Measurements from ENCODE around the gene SSC5D.
"Not testable (repeated sequence)": the region's sequence is repeated elsewhere in the genome, so short reads cannot be mapped to it uniquely, and the experiment has no call there.

The SSC5D gene

GRCh38 chr19:55508120-55508519, 19.9 kb downstream of the SSC5D start:
- DNase-seq = no peak

DNA sequence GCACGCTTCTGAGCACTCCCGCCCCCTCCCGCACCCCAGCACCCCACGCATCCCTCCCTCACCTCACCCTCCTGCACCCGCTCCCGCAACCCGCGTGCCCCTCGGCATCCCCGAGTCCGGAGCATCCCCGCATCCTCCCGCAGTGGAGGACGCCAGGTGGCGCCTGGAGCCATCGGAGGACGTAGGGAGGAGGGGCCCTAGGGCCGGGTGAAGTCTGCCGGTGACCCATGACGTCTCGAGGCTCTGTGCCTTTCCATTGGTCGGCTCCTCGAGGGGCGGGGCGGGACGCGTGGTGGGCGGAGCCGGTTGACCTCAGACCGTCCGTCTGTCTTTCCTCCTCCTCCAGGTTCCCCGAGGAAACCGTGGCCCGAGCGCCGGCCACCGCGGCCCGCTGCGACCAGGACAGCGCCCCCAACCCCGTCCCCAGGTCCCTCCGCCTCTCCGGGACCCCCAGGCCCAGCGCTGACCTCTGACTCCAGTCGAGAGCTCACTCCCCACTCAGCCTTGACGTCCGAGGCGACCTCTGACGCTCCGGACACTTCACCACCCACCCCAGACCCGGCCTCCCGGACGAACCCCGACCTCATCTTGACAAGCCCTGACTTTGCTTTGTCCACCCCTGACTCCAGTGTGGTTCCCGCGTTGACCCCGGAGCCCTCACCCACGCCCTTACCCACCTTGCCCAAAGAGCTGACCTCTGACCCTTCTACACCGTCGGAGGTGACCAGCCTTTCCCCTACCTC, 28.8 kb downstream of the SSC5D start:
- DNase-seq = peak; percentile 88 to 92

DNA sequence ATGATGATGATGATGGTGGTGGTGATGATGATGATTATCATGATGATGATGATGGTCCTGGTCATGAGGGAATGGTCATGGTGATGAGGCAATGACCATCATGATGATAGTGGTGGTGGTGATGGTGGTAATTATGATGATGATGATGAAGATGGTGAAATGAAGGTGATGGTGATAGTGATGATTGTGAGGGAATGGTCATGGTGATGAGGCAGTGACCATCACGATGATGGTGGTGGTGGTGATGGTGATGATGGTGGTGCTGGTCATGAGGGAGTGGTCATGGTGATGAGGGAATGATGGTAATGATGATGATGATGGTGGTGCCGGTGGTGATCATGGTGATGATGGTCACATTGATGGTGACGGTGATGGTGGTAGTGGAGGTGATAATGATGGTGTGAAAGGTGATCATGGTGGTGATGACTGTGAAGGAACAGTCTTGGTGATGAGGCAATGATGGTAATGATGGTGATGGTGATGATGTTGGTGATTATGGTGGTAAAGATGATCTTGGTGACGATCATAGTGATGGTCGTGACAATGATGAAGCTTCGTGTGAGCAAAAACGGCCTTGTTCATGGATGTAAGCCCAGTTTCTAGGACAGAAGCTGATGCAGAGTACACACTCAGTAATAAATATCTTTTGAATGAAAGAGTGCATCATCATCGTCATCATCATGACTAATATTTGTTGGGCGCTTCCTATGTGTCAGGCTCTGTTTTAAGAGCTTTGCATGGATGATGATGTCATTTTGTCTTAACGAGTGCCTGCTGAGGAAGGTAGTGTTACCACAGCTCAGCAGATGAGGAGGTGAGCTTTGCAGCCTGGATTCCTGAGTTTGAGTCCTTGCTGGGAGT, 31.4 kb downstream of the SSC5D start:
- DNase-seq = no peak

DNA sequence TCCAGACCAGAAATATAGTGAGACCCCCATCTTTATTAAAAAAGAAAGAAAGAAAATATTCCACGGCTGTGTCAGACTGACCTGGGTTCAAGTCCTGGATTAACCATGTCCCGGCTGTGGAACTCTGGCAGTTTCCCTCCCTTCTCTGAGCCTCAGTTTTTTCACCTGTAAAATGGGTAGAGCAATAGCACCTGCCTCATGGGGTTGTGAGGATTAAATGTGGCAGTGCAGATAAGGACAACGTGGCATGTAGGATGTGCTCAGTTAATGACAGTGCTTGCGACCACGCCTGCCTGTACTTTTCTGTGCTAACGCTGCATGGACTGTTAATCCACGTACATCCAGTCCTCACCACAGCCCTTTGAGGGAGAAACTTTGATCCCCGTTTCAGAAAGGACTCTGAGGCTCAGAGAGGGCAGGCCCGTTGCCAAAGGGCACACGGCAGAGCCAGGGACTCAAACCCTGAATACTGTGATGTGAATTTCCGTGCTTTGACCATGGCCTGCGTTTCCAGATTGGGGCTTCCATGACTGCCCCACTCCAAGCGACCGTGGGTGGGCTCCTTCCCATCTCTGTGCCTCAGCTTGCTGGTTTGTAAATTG, 32.6 kb downstream of the SSC5D start:
- no peak for DNase-seq

GRCh38 chr19:55525289-55526101, 37.3 kb downstream of the SSC5D start:
- no peak for DNase-seq

GRCh38 chr19:55526216-55527196, 38.3 kb downstream of the SSC5D start:
- no peak for DNase-seq

DNA sequence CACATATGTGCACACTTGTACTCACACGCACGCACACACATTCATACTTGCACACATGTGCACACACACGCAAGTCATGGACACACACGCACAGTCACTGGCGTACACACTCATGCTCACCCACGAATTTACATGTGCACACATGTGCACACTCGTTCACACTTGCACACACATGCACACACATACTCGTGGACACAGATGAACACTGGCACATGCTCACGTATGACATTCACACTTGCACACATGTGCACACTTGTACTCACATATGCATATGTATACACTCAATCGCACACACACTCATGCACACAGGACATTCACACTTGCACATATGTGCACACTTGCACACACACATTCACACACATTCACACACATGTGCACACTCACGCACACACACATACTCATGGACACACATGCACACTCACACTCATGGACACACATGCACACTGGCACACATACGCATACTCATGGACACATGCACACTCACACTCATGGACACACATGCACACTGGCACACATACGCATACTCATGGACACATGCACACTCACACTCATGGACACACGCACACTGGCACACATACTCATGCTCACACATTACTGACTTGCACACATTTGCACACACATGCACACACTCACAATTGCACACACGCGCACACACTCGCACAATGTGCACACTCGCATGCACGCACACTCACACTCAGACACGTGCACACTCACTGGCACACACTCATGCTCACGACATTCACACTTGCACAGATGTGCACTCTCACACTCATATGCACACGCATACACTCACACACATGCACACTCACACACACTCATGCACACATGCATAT, 39.2 kb downstream of the SSC5D start:
- no peak for DNase-seq

GRCh38 chr19:55528030-55528803, 40.0 kb downstream of the SSC5D start:
- no peak for DNase-seq

DNA sequence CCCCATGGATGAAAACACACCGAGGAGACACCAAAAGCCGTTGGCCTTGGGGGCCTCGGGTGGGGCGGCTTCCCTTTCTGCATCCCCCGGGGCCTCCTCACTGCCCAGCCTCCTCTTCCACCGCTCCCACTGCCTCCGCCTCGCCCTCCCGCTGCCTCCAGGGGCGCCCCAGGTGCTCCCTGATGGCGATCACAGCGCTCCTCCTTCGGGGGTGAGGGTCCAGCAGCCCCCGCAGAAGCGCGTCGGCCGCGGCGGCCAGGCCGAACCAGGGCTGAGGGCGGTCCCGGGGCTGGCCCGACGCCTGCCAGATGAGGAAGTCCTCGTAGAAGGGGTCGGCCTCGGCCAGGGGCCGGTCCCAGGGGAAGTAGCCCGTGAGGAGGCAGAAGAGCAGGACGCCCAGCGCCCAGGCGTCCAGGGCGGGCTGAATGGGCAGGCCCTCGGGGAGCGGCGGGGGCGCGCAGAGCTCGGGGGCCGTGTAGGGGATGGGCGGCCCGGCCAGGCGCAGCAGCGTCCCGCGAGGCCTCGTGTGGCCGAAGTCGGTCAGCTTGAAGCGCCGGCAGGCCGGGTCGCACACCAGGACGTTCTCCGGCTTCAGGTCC, 41.5 kb downstream of the SSC5D start:
- no peak for DNase-seq

DNA sequence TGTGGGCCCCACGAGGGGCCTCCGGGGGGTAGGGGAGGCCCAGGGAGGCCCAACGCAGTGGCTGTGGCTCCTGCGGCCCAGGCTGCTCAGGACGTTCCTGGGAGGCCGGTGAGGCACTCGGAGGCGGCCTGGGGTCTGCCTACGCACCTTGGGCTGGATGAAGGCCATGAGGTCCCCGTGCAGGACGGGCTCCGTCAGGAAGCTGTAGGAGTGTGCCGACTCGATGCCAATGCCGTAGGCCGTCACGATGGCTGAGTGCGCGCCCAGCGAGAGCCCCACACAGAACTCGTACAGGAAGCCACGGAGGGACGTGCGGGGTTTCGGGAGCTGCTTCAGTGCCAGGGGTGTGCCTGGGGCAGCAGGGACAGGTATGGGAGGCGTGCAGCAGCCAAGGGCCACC, 42.8 kb downstream of the SSC5D start:
- no peak for DNase-seq

GRCh38 chr19:55534280-55534679, 46.0 kb downstream of the SSC5D start:
- not testable (repeated sequence) for DNase-seq

- no peak for DNase-seq
These were observed 47.1 kb downstream of the SSC5D start for GRCh38 chr19:55535173-55535964.

DNA sequence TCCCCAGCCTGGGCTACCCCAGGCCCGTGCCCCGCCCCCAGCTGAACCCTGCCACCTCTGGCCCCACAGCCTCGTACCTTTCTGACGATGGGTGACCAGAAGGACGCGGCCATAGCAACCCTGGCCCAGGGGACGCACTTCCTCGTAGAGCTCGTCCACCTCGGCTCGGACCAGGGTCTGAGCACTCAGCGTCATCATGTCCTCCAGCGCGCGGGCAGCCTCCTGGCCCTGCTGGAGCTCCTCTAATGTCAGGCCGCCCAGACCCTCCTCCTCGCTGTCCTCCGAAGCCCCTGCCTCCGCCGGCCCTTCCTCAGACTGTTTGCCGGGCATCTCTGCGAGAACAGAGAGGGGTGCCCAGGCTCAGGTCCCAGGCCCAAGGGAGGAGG, 47.7 kb downstream of the SSC5D start:
- DNase-seq = no peak

GRCh38 chr19:55536366-55536765, 48.1 kb downstream of the SSC5D start:
- DNase-seq = no peak

GRCh38 chr19:55536951-55537740, 48.9 kb downstream of the SSC5D start, which contains the start of gene SBK2:
TSS of gene SBK2 (minus strand) at chr19:55537133. CDS start at chr19:55536294, 839 bp downstream.
- DNase-seq = no peak

DNA sequence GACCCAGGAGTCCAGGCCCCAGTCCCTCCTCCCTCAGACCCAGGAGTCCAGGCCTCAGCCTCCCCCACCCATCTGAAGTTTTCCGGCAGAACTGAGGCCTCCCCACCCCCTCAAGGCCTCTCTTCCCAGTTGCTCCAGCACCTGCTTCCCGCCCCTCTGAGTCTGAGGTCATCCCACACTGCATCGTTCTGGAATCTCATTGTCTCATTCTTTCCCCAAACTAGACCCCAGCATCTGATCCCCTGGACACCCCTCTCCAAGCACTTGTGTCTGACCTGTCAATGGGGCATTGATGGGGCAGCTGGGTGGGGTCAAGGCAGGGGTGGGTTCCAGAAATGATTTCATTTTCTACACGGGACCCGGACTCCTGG, 49.5 kb downstream of the SSC5D start:
- no peak for DNase-seq

- DNase-seq = no peak
These were observed 49.9 kb downstream of the SSC5D start for GRCh38 chr19:55538132-55538531.

All from stimulated activated CD4-positive, alpha-beta T cell treated with anti-CD3 and anti-CD28 coated beads, Interleukin-2, amount 100 ng/mL, for 48 hours (primary cell).